Measurements from ENCODE around the gene CLMN.

DNA sequence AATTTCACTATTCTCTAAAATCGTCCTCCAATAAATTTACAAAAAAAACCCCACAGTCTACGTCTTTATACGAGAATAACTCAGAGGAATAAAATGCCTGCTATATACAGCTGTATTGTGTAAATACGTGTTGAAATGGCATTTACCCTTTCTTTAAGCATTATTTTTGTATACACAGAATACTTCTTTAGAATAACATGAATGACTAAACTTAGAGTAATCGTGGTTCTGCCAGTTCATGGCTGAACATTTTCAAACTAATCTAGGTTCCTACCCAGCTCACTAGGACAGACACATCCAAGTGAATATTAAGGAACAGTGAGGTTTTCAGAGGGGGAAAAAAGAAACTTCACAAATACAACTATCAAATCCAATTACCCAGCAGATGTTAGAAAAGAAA, 186.9 kb downstream of the CLMN start:
- no peak for TF ChIP-seq EZH2 (IDR thresholded peaks at IDR 0.05; ENCODE audit: borderline replicate concordance, low read length)
- TF ChIP-seq, protein P1, sequence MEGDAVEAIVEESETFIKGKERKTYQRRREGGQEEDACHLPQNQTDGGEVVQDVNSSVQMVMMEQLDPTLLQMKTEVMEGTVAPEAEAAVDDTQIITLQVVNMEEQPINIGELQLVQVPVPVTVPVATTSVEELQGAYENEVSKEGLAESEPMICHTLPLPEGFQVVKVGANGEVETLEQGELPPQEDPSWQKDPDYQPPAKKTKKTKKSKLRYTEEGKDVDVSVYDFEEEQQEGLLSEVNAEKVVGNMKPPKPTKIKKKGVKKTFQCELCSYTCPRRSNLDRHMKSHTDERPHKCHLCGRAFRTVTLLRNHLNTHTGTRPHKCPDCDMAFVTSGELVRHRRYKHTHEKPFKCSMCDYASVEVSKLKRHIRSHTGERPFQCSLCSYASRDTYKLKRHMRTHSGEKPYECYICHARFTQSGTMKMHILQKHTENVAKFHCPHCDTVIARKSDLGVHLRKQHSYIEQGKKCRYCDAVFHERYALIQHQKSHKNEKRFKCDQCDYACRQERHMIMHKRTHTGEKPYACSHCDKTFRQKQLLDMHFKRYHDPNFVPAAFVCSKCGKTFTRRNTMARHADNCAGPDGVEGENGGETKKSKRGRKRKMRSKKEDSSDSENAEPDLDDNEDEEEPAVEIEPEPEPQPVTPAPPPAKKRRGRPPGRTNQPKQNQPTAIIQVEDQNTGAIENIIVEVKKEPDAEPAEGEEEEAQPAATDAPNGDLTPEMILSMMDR (IDR thresholded peaks at IDR 0.05; ENCODE audit: low read length): no peak
